GM13977 (cell line): Measurements from ENCODE around the gene TRIM50.

Source experiments
- DNase-seq: peaks from one replicate; pipeline ENCODE4 v3.0.0; 2012; ENCODE audit warnings: low spot score
- in situ Hi-C: fragments of 300-500 bp; cut with MboI; formaldehyde crosslinking; loops from one replicate; pipeline ENCODE4 v1.12.0; 2022; ENCODE audit warnings: low sequenced_read_pairs, low pct_unique_long_range_greater_than_20kb, mixed read lengths, inconsistent platforms; ENCODE audit not compliant: unreplicated experiment
- TF ChIP-seq, protein P1 (sequence below): IDR thresholded peaks from 2 replicates; pipeline ENCODE4 v1.5.1; 2012; ENCODE audit warnings: mild to moderate bottlenecking, control low read depth; ENCODE audit not compliant: insufficient read depth; ENCODE audit errors: extremely low read depth, missing control alignments

TRIM50 gene

DNA sequence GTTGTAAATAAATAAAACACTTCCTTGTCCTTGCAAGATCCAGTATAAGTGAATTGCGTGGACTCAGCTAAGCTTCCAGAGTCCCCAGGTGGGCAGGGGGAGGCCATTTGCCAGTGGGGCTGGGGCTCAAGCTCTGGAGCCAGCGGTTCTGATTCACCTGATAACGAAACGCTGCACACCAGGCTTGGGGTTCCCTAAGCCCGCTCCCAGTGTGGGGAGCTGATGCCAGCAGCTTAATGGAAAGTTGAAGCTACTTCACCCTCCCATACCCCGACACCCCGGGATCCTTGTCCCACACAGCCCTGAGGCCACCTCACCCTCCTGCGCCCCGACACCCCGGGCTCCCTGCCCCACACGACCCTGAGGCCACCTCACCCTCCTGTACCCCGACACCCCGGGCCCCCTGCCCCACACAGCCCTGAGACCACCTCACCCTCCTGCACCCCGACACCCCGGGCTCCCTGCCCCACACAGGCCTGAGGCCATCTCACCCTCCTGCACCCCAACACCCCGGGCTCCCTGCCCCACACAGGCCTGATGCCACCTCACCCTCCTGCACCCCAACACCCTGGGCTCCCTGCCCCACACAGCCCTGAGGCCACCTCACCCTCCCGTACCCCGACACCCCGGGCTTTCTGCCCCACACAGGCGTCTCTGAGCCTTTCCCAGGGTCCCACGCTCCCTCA lies 30.9 kb upstream of the TRIM50 start:
- in situ Hi-C loops: no loop called here
- no peak for DNase-seq
- TF ChIP-seq, protein P1, sequence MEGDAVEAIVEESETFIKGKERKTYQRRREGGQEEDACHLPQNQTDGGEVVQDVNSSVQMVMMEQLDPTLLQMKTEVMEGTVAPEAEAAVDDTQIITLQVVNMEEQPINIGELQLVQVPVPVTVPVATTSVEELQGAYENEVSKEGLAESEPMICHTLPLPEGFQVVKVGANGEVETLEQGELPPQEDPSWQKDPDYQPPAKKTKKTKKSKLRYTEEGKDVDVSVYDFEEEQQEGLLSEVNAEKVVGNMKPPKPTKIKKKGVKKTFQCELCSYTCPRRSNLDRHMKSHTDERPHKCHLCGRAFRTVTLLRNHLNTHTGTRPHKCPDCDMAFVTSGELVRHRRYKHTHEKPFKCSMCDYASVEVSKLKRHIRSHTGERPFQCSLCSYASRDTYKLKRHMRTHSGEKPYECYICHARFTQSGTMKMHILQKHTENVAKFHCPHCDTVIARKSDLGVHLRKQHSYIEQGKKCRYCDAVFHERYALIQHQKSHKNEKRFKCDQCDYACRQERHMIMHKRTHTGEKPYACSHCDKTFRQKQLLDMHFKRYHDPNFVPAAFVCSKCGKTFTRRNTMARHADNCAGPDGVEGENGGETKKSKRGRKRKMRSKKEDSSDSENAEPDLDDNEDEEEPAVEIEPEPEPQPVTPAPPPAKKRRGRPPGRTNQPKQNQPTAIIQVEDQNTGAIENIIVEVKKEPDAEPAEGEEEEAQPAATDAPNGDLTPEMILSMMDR: no peak

DNA sequence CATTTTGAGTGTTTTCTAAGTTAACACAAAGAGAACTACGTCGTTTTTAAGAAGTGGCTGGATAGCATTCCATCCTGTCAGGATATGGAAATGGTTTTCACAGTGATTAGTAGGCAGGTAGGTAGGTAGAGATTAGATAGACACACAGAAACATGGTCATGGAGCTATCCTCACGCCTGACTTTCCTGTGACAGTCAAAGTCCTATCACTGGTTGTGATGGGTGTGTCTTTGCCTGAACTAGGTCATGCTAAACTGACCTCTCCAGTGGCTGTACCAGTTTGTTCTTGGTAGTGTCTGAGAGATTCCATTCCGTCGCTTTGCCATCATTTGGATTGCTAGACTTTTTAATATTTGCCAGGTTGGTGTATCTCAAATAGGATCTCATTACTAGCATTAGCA lies 28.3 kb upstream of the TRIM50 start:
- in situ Hi-C loops: no loop called here
- no peak for DNase-seq
- TF ChIP-seq, protein P1: no peak

DNA sequence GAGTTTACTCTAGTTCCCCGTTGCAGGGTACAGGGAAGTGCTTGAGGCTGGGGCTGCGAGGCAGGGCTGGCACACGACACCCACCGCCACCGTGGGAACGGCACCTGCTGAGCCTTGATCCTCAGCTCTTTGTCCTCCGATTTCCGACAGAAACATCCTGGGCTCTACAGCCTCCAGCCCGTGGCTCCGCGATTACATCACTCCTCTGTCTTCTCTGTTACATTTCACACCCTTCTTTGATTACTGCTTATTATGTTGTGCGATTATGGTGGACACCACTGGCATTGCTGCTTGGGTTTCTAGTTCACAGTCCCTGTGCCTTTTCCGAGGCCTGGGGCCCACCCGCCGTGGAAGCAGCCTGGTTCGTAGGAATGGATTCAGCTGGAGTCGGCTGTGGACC lies 26.9 kb upstream of the TRIM50 start:
- no peak for DNase-seq

DNA sequence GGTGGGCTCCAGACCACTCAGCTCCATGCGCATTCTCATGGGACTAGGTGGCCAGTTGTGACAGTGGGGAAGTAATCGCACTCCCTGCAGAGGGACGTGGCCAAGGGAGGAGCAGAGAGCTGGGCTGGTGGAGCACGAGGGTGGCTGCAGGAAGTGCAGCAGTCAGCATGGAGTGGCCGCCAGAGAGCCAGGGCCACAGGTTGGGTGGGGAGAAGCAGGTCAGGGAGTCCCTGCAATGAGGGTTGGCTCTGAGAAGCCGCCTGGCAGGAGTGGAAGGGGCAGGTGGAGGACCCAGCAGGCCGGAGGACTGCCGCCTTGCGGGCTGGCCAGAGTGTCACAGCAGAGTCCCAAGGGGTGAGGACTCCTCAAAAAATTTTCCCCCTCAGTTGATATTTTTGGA lies 26.3 kb upstream of the TRIM50 start:
- TF ChIP-seq, protein P1: no peak
- in situ Hi-C loops: no loop called here
- no peak for DNase-seq

More for the DNA sequence above, 26.9 kb upstream of the TRIM50 start:
- in situ Hi-C loops: no loop called here
- TF ChIP-seq, protein P1: no peak

DNA sequence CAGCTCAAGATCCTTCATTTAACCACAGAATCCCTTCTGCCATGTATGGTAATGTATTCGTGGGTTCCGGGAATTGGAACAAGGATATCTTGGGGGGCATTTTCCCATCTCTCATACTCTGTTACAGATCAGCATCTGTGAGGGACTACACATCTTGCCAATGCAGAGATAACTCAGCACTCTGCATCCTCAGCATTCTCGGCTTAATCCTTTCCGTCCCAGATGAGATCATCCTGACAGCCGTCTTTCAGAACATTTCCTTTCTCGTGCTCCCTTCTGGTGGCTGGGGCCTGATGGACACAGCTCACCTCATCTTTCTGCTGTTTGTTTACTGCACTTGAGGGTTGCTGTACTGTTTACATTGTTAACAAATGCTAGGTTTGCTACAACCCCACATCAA lies 25.4 kb upstream of the TRIM50 start:
- TF ChIP-seq, protein P1: no peak
- DNase-seq: no peak
- in situ Hi-C loops: no loop called here

DNA sequence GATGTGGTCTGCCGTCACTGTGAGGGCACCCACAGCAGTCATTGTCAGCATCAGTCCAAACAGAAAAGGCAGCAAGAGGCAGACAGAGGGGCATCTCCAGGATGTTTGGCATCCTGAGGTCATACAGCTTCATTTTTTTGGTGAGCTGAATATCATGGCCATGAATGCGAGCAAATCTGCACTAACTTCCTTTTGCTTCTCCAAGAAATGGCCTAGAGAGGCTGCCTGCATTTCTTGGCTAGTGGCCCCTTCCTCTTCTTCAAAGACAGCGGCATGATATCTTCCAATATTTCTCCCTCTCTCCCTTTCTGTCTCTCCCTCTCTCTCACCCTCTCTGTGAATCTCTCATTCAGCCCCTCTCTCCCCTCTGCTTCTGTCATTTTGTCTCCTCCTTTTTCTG lies 24.9 kb upstream of the TRIM50 start:
- no peak for DNase-seq
- TF ChIP-seq, protein P1: no peak
- in situ Hi-C loops: no loop called here
